ENCODE results near the gene DNAL1. TPM values are rescaled to one million over a fixed set of nuclear protein-coding genes. Genes with fewer than 3 reads are reported as not detected.
A peak's percentile ranks its signal among the peaks of the same experiment; 100 is the strongest.

Gene DNAL1
- total and polyA plus RNA-seq, 7 experiments from 2014 or later = 3.6 to 8.4 (median 5.3) TPM

DNA sequence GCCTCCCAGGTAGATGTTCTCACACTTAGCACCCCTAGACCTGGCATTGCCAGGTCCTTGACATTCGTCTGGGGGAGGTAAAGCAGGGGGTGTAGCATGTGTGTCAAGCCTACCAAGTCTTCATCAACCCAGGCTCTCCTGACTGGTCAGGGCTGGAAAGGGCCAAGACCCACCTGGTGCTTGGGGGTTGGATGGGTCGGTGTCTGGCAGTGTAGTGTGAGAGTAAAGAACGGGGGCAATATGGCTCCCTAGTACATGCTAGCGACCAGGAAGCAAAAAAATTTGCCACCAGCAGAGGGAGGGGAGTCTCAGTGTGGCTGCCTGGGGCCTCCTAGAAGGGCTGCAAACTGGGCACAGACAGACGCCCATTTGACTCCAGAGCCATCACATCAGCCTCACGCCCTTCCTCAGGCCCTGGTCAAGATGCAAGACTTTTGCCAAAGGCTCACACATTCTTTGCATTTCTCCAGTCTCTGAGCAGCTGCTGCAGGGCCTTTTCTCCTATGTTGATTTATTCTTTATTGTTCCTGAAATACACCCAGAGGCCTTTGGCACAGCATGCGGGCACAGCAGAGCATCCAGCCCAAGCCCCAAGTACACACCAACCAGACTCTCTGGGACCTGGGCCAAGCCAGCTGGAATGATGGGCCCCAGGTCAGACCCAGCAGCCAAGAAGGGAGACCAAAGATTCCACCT, 107.7 kb downstream of the DNAL1 start:
- POLR2A ChIA-PET = interaction anchor here (1.5 to 13.4 kb wide), 6 partner anchors 10 to 694 kb away, joined by 5 to 267 read pairs (median 20); partner anchors contain the start of gene RBM25
- CTCF ChIA-PET = interaction anchor here (0.7 to 2.7 kb wide), 5 partner anchors 11 to 25 kb away, joined by 3 to 21 read pairs (median 3); no protein-coding TSS in a partner anchor
- peaks cover 0 to 23% (median 0%) of the 10 kb centered on the region in 5 donors for H3K36me3 Mint-ChIP-seq
- DNase-seq (peak in 6 of 9 donors; percentile 26 to 73 (median 54)), ATAC-seq (peak; percentile 52)
- H3K9me3 ChIP-seq (ENCODE audit: control insufficient read depth in 2 of 3, low read length in 3 of 3) = no peaks in the 10 kb centered on the region
- H3K9me3 Mint-ChIP-seq = peaks cover 0 to 2% (median 0%) of the 10 kb centered on the region in 11 donors
- H3K4me3 Mint-ChIP-seq = peak overlapping the region; percentile 65 to 97 (median 89)
- no peaks in the 10 kb centered on the region for H3K27me3 ChIP-seq (ENCODE audit: control insufficient read depth in 2 of 2, insufficient read depth in 2 of 2, low read length in 2 of 2)
- peak overlapping the region; percentile 59 for H3K4me3 ChIP-seq (ENCODE audit: low read length)
- no peaks in the 10 kb centered on the region for H3K27me3 Mint-ChIP-seq
- H3K27ac ChIP-seq (ENCODE audit: low read depth, low read length) = peak overlapping the region; percentile 86
- H3K4me1 Mint-ChIP-seq = peaks cover 83 to 100% (median 99%) of the 10 kb centered on the region in 7 donors
- H3K27ac Mint-ChIP-seq = peak overlapping the region; percentile 84 to 99 (median 99)
- H3K4me1 ChIP-seq (ENCODE audit: control insufficient read depth in 2 of 2, insufficient read depth in 2 of 2, low read length in 2 of 2) = peaks cover 90 to 94% of the 10 kb centered on the region in 2 donors
- no peaks in the 10 kb centered on the region for H3K36me3 ChIP-seq (ENCODE audit: control insufficient read depth in 2 of 3, insufficient read depth in 3 of 3, low read length in 3 of 3)
- intact Hi-C loops (cut with micrococcal nuclease) = loop anchor here (2.0 to 10.0 kb wide), 2 partner anchors 72 to 332 kb away; partner anchors contain the start of genes ALDH6A1 (in 1 of the 2) and LIN52 (in 1 of the 2)

Other genes with a start within 250 kb of the DNAL1 start
- gene NUMB, start 186.4 kb upstream of the DNAL1 start, total RNA-seq = 10 to 100 TPM; 48.9 to 90.6 (median 49.4) TPM
- 10 to 100 TPM; 32.7 to 44.5 TPM for gene NUMB, start 186.4 kb upstream of the DNAL1 start, polyA plus RNA-seq
- 10 to 100 TPM; 20.6 to 40.3 (median 28.0) TPM for gene RIOX1, start 154.1 kb upstream of the DNAL1 start, total RNA-seq
- gene RIOX1, start 154.1 kb upstream of the DNAL1 start, polyA plus RNA-seq = 10 to 100 TPM; 33.8 to 44.2 TPM
- gene ACOT1, start 107.8 kb upstream of the DNAL1 start, total RNA-seq = 1 to 10 TPM; 1.4 to 4.1 (median 2.6) TPM
- 1 to 10 TPM; 2.2 to 2.4 TPM for gene ACOT1, start 107.8 kb upstream of the DNAL1 start, polyA plus RNA-seq
- under 1 TPM in 1 of 5 experiments, not detected in 4; 0.65 TPM for gene HEATR4, start 86.0 kb upstream of the DNAL1 start, total RNA-seq
- under 1 TPM in 1 of 2 donors, not detected in 1; 0.21 TPM for gene HEATR4, start 86.0 kb upstream of the DNAL1 start, polyA plus RNA-seq
- 10 to 100 TPM in 2 of 5 experiments, 1 to 10 TPM in 3; 8.8 to 15.3 (median 9.8) TPM for gene ACOT2, start 75.8 kb upstream of the DNAL1 start, total RNA-seq
- 10 to 100 TPM; 29.1 to 36.5 TPM for gene ACOT2, start 75.8 kb upstream of the DNAL1 start, polyA plus RNA-seq
- gene ACOT4, start 53.1 kb upstream of the DNAL1 start, total RNA-seq = 1 to 10 TPM in 1 of 5 experiments, under 1 TPM in 4; 0.69 to 1.0 (median 0.89) TPM
- 1 to 10 TPM; 1.8 to 2.6 TPM for gene ACOT4, start 53.1 kb upstream of the DNAL1 start, polyA plus RNA-seq
- under 1 TPM in 1 of 5 experiments, not detected in 4; 0.27 TPM for gene ACOT6, start 32.5 kb upstream of the DNAL1 start, total RNA-seq
- not detected for gene ACOT6, start 32.5 kb upstream of the DNAL1 start, polyA plus RNA-seq
- gene PNMA1, start 69.4 kb downstream of the DNAL1 start, total RNA-seq = 10 to 100 TPM; 21.6 to 40.4 (median 37.1) TPM
- gene PNMA1, start 69.4 kb downstream of the DNAL1 start, polyA plus RNA-seq = 10 to 100 TPM; 43.5 to 44.0 TPM
- gene PTGR2, start 206.8 kb downstream of the DNAL1 start, total RNA-seq = 1 to 10 TPM; 1.2 to 7.9 (median 1.8) TPM
- gene PTGR2, start 206.8 kb downstream of the DNAL1 start, polyA plus RNA-seq = 1 to 10 TPM; 3.4 to 6.5 TPM
- gene ZNF410, start 241.9 kb downstream of the DNAL1 start, total RNA-seq = 10 to 100 TPM; 44.8 to 79.7 (median 51.1) TPM
- gene ZNF410, start 241.9 kb downstream of the DNAL1 start, polyA plus RNA-seq = 10 to 100 TPM; 66.3 to 69.8 TPM

Measured in naive thymus-derived CD4-positive, alpha-beta T cell (primary cell).